SIG-M5 treated with dmso at 0.1 percent for 504 hours (cell line): ENCODE measurements around the gene KNTC1.
"Not testable (repeated sequence)": the region's sequence is repeated elsewhere in the genome, so short reads cannot be mapped to it uniquely, and the experiment has no call there.

Experiments
- DNase-seq: peaks from one replicate; lab custom pipeline; 2025; ENCODE audit not compliant: unreplicated experiment; lab: John Stamatoyannopoulos, UW

Gene KNTC1

DNA sequence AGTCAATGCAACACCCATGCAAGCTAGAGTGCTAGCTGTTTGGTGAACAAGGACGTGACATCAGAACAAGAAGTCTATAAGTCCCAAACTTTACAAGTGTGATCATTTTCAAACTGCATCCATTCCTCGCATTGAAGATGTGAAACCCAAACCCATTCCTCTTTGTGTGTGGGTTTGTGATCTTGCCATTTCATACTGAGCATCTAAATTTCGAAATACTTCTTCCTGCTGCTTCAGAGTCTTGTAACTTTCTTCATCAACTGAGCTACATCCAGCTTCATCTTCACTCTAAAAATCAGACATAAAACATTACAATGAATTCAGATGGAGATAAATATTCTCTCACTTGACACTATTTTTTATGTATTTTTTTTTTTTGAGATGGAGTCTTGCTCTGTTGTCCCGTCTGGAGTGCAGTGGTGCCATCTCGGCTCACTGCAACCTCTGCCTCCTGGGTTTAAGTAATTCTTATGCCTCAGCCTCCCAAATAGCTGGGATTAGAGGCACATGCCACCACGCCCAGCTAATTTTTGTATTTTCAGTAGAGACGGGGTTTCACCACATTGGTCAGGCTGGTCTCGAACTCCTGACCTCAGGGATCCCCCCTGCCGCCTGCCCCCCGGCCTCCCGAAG is 21.5 kb upstream of the KNTC1 start:
- peak; percentile 71 for DNase-seq

- no peak for DNase-seq
These were observed 20.6 kb upstream of the KNTC1 start for GRCh38 chr12:122506393-122506938.

DNA sequence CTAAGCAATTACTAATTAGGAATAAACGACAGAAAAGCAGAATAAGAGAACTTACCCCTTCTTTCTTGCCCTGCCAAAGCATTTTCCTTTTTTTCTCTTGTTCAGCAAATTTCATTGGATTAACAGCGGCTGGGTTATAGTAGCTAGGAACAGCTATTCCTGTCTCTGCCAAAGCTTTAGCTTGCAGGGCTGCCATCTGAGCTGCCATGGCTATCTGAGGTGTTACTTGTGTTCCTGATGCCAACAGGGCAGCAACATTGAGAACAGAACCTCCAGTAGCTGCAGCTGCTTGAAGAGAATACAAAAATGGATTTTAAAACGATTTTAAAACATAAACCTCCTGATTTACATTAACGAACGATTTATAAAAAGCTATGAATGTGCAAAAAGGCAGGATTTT is 18.9 kb upstream of the KNTC1 start:
- DNase-seq, result no peak

- DNase-seq, result not testable (repeated sequence)
These were observed 14.0 kb upstream of the KNTC1 start for GRCh38 chr12:122513028-122513427.

DNA sequence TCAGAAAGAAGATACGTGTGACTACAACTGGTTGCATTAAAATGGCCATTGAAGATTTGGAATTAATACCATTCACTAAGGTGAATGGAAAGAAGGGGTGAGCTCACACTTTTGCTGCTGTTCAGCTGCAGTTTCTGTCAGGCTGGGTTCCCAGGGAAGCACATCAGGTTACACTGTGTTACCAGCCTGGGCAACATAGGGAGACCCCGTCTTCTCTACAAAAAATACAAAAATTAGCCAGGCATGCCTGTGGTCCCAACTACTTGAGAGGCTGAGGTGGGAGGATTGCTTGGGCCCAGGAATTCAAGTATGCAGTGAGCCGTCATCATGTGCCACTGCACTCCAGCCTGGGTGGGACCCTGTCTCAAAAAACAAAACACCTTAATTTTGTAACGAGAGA is 13.4 kb upstream of the KNTC1 start:
- DNase-seq, result no peak

GRCh38 chr12:122515275-122515674 is 11.8 kb upstream of the KNTC1 start:
- DNase-seq, result no peak

- no peak for DNase-seq
These were observed 10.3 kb upstream of the KNTC1 start for GRCh38 chr12:122516544-122517361.

- no peak for DNase-seq
These were observed 9.2 kb upstream of the KNTC1 start for GRCh38 chr12:122517877-122518276.

DNA sequence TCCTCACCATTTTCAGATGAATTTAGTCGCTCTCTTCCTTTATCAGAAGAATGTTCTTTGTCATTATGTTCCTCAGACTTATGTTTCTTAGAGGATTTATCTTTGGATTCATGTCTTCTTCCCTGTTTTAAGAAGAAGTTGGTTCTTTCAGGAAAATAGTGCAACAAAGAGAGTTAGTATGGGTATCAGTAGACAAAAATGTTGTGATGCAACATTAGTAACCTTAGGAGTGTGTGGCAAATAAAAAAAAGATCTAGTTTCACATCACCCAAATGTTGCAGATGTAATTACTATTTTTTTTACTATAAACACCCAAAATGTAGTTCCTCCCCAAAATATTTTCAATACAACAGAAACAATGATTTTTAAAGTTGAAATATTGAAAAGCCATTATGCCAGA is 8.1 kb upstream of the KNTC1 start:
- no peak for DNase-seq

GRCh38 chr12:122519418-122519817 is 7.6 kb upstream of the KNTC1 start:
- no peak for DNase-seq

- DNase-seq, result no peak
These were observed 6.4 kb upstream of the KNTC1 start for GRCh38 chr12:122520676-122521075.

DNA sequence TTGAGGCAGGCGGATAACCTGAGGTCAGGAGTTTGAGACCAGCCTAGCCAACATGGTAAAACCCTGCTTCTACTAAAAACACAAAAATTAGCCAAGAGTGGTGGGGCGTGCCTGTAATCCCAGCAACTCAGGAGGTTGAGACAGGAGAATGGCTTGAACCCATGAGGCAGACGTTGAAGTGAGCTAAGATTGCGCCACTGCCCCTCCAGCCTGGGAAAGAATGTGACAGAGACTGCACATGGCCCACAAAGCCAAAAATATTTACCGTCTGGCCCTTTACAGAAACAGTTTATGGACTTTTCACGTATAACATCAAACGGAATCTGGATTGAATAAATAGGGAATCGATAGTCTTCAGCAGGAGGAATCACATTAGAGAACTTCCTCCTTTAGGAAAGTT is 3.8 kb upstream of the KNTC1 start:
- DNase-seq, result peak; percentile 82

GRCh38 chr12:122523846-122524718 is 3.0 kb upstream of the KNTC1 start:
- no peak for DNase-seq

DNA sequence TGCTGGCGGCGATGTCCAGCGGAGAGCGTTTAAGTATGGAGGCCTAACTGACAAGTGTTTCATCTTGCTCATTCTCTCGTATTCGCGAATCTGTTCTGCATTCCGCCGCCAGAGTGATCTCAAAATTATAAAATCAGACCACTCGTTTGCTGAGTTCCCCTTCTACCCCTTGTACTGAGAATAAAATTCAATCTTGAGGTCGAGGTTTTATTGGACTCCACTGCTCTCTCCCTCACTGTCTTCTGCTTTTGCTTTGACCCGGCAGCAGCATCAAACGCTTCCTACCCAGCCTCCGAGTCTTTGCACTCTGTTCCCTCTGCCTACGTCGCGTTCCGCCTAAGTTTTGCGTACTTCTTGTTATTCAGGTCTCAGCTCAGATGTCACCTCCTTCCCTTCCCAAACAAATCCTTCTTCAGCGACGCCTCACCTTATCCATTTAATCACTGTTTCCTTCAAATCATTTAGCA is 462 bp downstream of the KNTC1 start:
- peak; percentile 52 for DNase-seq

- DNase-seq, result no peak
These were observed 1.5 kb downstream of the KNTC1 start for GRCh38 chr12:122528582-122528981.

DNA sequence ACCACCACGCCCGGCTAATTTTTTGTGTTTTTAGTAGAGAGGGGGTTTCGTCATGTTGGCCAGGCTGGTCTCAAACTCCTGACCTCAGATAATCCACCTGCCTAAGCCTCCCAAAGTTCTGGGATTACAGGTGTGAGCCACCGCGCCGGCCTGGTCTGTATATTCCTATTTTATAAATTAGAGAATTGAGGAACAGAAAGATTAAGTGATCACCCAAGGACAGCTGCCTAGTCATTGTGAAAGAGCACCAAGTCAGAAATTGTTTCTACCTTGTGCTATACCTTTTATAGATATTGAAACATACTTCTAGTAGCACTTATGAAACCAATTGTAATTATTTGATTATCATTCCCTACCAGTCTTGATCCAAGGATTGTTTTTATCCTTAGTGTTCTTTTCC is 1.9 kb downstream of the KNTC1 start:
- no peak for DNase-seq

DNA sequence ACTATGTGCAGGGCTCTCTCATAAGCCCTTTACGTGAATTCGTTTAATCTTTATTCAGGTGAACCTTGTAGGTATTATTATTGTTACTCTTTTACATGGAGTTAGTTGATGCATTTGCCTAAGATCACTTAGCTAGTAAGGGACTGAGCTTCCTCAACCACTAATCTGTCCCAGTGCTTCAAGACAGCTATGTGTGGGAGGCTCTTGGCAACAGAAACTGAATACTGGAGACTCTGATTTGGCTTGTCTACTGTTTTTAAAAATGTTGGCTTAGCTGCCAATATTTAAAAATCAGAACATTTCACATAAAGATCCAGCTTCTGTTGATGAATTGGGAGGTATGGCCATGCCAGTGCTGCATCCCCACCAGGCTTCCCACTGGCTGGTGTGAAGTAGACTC is 6.8 kb downstream of the KNTC1 start:
- DNase-seq, result no peak

DNA sequence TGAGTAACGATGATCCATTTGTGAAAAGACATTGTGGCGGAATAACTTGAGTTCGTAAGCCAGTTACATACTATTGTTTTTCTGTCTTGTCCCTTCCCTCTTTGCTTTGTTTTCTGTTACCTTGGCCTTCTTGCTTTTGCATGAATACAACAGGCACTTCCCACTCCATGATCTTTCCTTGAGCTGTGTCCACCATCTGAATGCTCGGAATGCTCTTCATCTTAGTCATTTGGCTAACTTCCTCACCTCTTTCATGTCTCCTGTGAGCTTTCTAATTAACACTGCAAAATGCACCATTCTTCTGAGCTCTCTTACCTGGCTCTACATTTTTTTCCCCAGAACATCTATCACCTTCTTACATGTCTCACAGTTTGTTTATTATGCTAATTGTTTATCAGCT is 10.0 kb downstream of the KNTC1 start:
- DNase-seq, result no peak

GRCh38 chr12:122538496-122538895 is 11.4 kb downstream of the KNTC1 start:
- DNase-seq, result no peak

DNA sequence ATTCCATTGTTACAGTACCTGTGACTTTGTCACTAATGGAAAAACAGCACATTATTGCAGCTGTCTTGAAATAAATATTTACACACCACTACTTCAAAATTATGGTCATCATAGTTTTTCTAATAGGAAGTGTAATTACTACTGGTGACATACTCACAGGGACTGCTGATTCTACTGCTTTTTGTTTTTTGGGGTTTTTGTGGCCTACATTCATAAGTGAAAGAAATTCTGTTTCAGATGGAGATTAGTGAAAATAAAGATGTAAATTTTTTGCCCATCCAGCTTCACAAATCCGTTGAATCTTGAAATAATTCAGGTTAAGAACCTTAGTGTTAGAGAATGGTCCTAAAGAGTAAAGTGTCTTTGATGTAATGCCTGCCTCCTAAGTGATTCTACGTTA is 17.5 kb downstream of the KNTC1 start:
- DNase-seq, result no peak

DNA sequence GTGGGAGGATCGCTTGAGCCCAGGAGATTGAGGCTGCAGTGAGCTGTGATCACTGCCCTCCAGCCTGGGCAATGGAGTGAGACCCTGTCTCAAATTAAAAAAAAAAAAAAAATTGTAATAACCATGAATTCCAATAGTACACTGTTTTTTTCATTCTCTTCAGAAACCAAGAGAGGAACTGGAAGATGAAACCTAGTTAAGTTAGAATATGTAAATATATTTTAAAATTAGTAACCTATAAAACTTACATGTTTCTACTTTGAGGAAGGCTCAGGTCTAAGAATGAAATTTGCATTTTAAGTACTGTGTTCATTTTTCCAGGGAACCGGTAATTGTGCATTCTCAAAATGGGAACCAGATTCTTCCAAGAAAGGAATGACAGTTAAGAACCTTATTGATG is 18.8 kb downstream of the KNTC1 start:
- no peak for DNase-seq
